ENCODE measurements around the gene MTX2.

DNA sequence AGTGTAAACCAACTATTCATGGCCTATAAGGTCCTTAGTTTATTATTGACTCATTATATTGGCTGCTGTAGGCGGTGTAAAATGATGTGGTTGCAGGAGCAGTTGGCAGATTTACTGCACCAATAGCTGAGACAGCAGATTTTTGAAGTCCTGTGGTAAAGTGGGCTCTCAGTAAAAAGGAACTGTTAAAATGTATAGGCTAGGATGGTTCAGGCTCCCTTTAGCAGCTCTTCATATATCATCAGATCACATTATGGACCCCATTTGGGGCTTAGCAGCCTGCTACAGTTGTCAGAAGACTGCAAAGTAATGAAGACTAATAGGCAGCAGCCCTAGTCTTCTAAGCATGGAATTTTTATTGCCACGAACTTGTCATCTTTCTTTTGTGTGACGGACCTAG, 27.8 kb downstream of the MTX2 start:
- TF ChIP-seq, protein P1, sequence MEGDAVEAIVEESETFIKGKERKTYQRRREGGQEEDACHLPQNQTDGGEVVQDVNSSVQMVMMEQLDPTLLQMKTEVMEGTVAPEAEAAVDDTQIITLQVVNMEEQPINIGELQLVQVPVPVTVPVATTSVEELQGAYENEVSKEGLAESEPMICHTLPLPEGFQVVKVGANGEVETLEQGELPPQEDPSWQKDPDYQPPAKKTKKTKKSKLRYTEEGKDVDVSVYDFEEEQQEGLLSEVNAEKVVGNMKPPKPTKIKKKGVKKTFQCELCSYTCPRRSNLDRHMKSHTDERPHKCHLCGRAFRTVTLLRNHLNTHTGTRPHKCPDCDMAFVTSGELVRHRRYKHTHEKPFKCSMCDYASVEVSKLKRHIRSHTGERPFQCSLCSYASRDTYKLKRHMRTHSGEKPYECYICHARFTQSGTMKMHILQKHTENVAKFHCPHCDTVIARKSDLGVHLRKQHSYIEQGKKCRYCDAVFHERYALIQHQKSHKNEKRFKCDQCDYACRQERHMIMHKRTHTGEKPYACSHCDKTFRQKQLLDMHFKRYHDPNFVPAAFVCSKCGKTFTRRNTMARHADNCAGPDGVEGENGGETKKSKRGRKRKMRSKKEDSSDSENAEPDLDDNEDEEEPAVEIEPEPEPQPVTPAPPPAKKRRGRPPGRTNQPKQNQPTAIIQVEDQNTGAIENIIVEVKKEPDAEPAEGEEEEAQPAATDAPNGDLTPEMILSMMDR (IDR thresholded peaks at IDR 0.05; ENCODE audit: low read depth, low read length, missing input control): no peak
- no peak for TF ChIP-seq TAF1 (conservative IDR thresholded peaks at IDR 0.05)
- no peak for TF ChIP-seq GABPA (IDR thresholded peaks at IDR 0.05 in 1 of 2, conservative IDR thresholded peaks at IDR 0.05 in 1 of 2)
- no peak for TF ChIP-seq YY1 (IDR thresholded peaks at IDR 0.05)

Measured in liver (tissue), 3 donors.